ENCODE measurements around the gene SOS2. TPM values are rescaled to one million over a fixed set of nuclear protein-coding genes. Genes with fewer than 3 reads are reported as not detected.

The SOS2 gene
- total and polyA plus RNA-seq, 10 of the 15 experiments (the other 5 are each of a cell fraction or from before 2014, with no cell fraction given): 2.1 to 16.8 (median 8.4) TPM

- H3K9ac ChIP-seq (ENCODE audit: control insufficient read depth, insufficient read depth, low read length): no peak overlapping the region
- TF ChIP-seq IKZF1 (conservative IDR thresholded peaks at IDR 0.05) (no peak), RB1 (IDR thresholded peaks at IDR 0.05; ENCODE audit: borderline replicate concordance) (no peak), GABPA (IDR thresholded peaks at IDR 0.05; ENCODE audit: low read depth) (no peak), KLF5 (IDR thresholded peaks at IDR 0.05; ENCODE audit: partially characterized antibody) (no peak), KAT2A (conservative IDR thresholded peaks at IDR 0.05; ENCODE audit: control insufficient read depth, low read depth, low read length) (no peak), PRDM15 (CRISPR knock-in tag; IDR thresholded peaks at IDR 0.05) (no peak), SMARCA5 (IDR thresholded peaks at IDR 0.05) (no peak), SRF (IDR thresholded peaks at IDR 0.05; ENCODE audit: low read depth in 2 of 2, low read length in 2 of 2) (no peak), YY1 (IDR thresholded peaks at IDR 0.05; ENCODE audit: low read depth, low read length) (no peak), BACH1 (IDR thresholded peaks at IDR 0.05; ENCODE audit: borderline replicate concordance) (no peak), EP300 (IDR thresholded peaks at IDR 0.05; ENCODE audit: borderline replicate concordance in 1 of 2, control insufficient read depth in 1 of 2, low read depth in 2 of 2, low read length in 2 of 2) (no peak), RBBP5 (conservative IDR thresholded peaks at IDR 0.05) (no peak), CBX5 (IDR thresholded peaks at IDR 0.05; ENCODE audit: low read depth) (no peak), CBFB (IDR thresholded peaks at IDR 0.05; ENCODE audit: low read depth) (no peak), MYB (IDR thresholded peaks at IDR 0.05; ENCODE audit: borderline replicate concordance, low read depth, low read length) (no peak), ZZZ3 (IDR thresholded peaks at IDR 0.05; ENCODE audit: control insufficient read depth, insufficient read length, low read depth) (no peak)
- no TSS peak for BruUV-seq (replicated peaks)
- H3K4me1 ChIP-seq (ENCODE audit: control insufficient read depth, insufficient read depth, low read length): no peaks in the 10 kb centered on the region
- intact Hi-C loops (cut with micrococcal nuclease; ENCODE audit: unreplicated experiment) (no loop called here), in situ Hi-C loops (cut with MboI) (no loop called here)
- H4K20me1 ChIP-seq (ENCODE audit: control insufficient read depth, insufficient read depth): no peaks in the 10 kb centered on the region
- H3K27ac ChIP-seq (ENCODE audit: control insufficient read depth, insufficient read depth): no peak overlapping the region
- no peak overlapping the region for H3K4me3 ChIP-seq
- H3K9me3 ChIP-seq (replicated peaks; ENCODE audit: control insufficient read depth, insufficient read depth, low read length): no peaks in the 10 kb centered on the region
- ChIA-PET POLR2A (interaction anchor here (0.6 to 1.5 kb wide), 2 partner anchors 52 to 383 kb away, joined by 3 to 5 read pairs; no protein-coding TSS in a partner anchor), CTCF (interaction anchor here (0.6 to 1.2 kb wide), 3 partner anchors 23 to 567 kb away, joined by 3 to 5 read pairs (median 4); no protein-coding TSS in a partner anchor), RAD21 (ENCODE audit: unreplicated experiment) (no interaction called here), SMC1A (ENCODE audit: uncharacterized antibody, unreplicated experiment) (interaction anchor here (0.9 to 1.2 kb wide), 4 partner anchors 8 to 256 kb away, joined by 3 to 4 read pairs (median 3); no protein-coding TSS in a partner anchor)
- H3K36me3 ChIP-seq (ENCODE audit: control insufficient read depth in 2 of 2, insufficient read depth in 2 of 2, low read length in 1 of 2): no peaks in the 10 kb centered on the region
- H2AFZ ChIP-seq (ENCODE audit: control insufficient read depth, low read depth, low read length): no peak overlapping the region
- no peaks in the 10 kb centered on the region for H3K27me3 ChIP-seq (replicated peaks in 1 of 2; ENCODE audit: control insufficient read depth in 2 of 2, insufficient read depth in 2 of 2, low read length in 1 of 2)
- no peaks in the 10 kb centered on the region for H3K79me2 ChIP-seq (ENCODE audit: control insufficient read depth, insufficient read depth, low read length)
- WGBS (ENCODE audit: insufficient coverage, insufficient replicate concordance, low lambda C conversion rate, missing lambda C conversion rate): 85% methylated on average over 2 of the region's 2 CpGs
- no peak for FAIRE-seq
- no peak for ATAC-seq
- no peak overlapping the region for H3K4me2 ChIP-seq (ENCODE audit: control insufficient read depth, insufficient read depth)
- DNase-seq (ENCODE audit: low read depth, low spot score): no peak
Observed at GRCh38 chr14:50262865-50263264, 31.5 kb upstream of the SOS2 start.
